ENCODE data around the gene CTH.
A peak's percentile ranks its signal among the peaks of the same experiment; 100 is the strongest.
"Not testable (repeated sequence)": the region's sequence is repeated elsewhere in the genome, so short reads cannot be mapped to it uniquely, and the experiment has no call there.

CTH gene

GRCh38 chr1:70449049-70449448 lies 38.0 kb downstream of the CTH start:
- no peak for FAIRE-seq
- no peak for DNase-seq (ENCODE audit: low spot score)

GRCh38 chr1:70452164-70452939 lies 41.3 kb downstream of the CTH start:
- not testable (repeated sequence) for FAIRE-seq; DNase-seq (ENCODE audit: low spot score)

DNA sequence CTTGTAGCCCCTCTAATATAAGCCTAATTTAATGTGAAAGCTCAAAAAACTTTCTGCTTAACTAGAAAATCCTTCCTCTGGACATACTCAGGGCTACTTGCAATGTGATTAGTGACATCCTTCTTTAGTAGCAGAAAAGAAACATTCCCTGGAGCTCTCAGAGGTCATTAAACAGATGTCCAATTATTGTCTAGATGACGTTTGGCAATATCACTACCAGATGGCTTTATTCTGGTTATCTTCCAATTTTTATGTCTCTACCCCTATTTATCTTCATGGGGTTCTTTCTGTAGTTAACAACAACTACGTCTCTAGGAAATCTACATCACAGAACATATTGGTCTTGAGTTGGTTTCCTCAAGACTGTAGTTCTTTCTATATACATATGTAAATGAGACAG lies 44.2 kb downstream of the CTH start:
- no peak for FAIRE-seq
- no peak for DNase-seq (ENCODE audit: low spot score)

GRCh38 chr1:70458131-70458530 lies 47.1 kb downstream of the CTH start:
- DNase-seq (ENCODE audit: low spot score), result no peak
- FAIRE-seq, result no peak

GRCh38 chr1:70459496-70460225 lies 48.6 kb downstream of the CTH start:
- FAIRE-seq, result no peak
- DNase-seq (ENCODE audit: low spot score), result peak; percentile 17

- not testable (repeated sequence) for FAIRE-seq; DNase-seq (ENCODE audit: low spot score)
Observed at GRCh38 chr1:70460740-70461713, 50.0 kb downstream of the CTH start.

- no peak for DNase-seq (ENCODE audit: low spot score)
- no peak for FAIRE-seq
Observed at GRCh38 chr1:70462611-70463010, 51.5 kb downstream of the CTH start.

DNA sequence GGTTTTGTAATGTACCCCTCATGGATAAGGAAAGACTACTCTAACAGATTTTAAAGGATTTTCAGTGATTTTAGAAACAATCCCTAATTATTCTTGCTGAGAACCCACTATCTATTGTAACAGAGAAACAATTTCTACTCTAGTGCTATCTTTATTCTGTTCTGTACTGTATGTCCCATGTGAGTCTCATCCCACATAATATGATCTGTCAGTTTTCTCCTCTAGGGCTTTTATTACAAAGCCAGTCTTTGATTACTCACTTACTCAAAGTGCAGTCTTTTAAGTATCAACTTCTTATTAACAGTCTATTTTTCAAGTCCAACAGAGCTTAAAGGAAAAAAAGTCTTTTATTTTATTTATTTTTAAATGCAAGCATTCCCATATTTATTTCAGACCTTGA lies 54.8 kb downstream of the CTH start:
- no peak for FAIRE-seq
- no peak for DNase-seq (ENCODE audit: low spot score)

DNA sequence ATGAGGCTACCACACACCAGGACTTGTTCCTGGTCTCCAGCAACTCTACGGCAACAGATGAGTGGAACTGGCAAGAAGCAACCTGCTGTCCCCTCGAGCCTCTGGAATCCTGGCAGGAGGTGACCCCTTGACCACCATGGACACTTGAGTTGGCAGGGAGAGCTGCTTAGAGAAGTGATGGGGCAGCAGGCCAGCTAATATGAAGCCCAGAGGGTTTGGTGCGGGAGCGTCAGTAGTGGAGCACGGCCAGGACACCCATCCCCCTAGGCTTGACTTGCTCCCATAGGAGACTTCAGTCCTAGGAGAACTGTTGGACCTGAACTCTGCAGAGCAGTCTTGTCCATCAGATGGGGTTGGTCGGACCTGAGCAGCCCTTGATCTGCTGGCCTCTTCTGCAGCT lies 56.5 kb downstream of the CTH start:
- DNase-seq (ENCODE audit: low spot score) (no peak), FAIRE-seq (no peak)

GRCh38 chr1:70468180-70468579 lies 57.1 kb downstream of the CTH start:
- FAIRE-seq, result no peak

GRCh38 chr1:70469184-70469583 lies 58.1 kb downstream of the CTH start:
- FAIRE-seq; DNase-seq (ENCODE audit: low spot score): not testable (repeated sequence)

More at GRCh38 chr1:70468180-70468579, 57.1 kb downstream of the CTH start:
- DNase-seq (ENCODE audit: low spot score), result no peak

GRCh38 chr1:70475023-70475422 lies 64.0 kb downstream of the CTH start:
- no peak for DNase-seq (ENCODE audit: low spot score)
- FAIRE-seq, result no peak

- DNase-seq (ENCODE audit: low spot score), result no peak
- FAIRE-seq, result no peak
Observed at GRCh38 chr1:70477090-70477489, 66.0 kb downstream of the CTH start.

DNA sequence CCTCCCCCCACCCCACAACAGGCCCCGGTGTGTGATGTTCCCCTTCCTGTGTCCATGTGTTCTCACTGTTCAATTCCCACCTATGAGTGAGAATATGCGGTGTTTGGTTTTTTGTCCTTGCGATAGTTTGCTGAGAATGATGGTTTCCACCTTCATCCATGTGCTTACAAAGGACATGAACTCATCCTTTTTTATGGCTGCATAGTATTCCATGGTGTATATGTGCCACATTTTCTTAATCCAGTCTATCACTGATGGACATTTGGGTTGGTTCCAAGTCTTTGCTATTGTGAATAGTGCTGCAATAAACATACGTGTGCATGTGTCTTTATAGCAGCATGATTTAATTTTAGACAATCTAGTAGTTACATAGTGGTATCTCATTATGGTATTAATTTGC lies 66.8 kb downstream of the CTH start:
- FAIRE-seq, result not testable (repeated sequence)

GRCh38 chr1:70483342-70483741 lies 72.3 kb downstream of the CTH start:
- no peak for FAIRE-seq

More for the DNA sequence above, 66.8 kb downstream of the CTH start:
- DNase-seq (ENCODE audit: low spot score), result not testable (repeated sequence)

DNA sequence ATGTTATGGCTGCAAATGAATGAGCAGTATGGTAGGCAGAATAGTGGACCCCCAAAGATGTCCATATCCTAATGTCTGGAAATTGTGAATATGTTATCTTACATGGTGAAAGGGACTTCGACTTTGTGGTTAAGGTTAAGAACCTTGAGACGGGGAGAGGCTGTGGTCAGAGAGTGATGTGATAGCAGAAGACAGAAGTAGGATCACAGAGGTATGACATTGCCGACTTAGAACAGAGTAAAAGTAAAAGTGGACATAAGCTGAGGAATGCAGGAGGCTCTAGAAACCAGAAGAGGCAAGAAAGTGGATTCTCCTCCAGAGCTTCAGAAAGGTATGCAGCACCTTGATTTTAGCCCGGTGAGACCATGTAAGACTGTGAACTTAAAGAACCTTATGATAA lies 74.6 kb downstream of the CTH start:
- no peak for FAIRE-seq
- no peak for DNase-seq (ENCODE audit: low spot score)

More at GRCh38 chr1:70483342-70483741, 72.3 kb downstream of the CTH start:
- no peak for DNase-seq (ENCODE audit: low spot score)

DNA sequence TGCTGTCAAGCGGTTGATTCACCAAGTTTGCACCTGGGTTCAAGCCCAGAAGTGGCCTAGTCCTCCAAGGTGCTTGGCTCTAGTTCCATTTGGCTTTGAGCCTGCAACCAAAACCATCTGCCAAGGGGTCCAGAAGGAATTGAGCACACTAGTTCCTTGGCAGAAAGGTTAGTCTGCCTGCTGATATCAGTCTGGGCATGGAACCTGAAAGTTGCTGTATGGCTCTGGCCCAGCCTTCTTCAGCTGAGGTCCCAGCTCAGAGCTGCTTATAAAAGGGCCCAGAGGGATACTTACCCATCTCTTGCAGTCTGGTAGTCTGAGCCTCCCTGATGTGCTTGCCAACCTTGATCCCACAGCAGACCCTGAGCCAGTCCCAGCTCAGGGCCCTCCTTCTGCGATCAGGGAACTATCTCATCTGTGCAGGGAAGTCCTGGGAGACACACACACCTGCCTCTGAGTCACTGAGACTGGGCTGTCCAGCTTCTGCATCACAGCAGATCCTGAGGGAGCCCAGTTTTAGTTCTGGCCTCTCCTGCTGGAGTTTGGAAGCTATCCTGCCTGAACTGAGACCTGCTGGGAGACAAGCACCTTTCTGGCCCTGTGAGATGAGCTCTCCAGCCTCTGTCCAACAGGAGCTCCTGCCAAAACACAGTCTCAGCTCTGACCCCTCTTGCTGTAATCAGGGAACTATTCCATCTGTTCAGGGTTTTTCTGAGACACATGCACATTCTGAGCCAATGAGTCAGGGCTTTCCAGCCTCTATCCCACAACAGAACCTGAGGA lies 75.8 kb downstream of the CTH start:
- no peak for FAIRE-seq
- DNase-seq (ENCODE audit: low spot score), result peak; percentile 73

DNA sequence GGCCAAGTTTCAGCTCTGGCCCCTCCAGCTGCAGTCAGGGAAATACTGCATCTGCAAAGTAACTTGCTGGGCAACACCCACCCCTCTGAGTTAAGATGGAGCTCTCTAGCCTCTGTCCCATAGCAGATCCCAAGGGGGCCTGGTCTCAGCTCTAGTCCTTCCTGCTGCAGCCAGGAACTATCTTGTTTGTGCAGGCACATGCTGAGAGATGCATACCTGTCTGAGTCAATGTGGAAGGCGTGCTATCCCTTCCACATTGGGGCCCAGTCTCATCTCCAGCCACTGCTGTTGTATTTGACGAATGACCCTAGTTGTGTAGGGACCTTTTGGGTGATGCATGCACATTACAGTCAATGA lies 76.4 kb downstream of the CTH start:
- FAIRE-seq (peak; percentile 42), DNase-seq (ENCODE audit: low spot score) (peak; percentile 8)

GRCh38 chr1:70487910-70488665 lies 77.0 kb downstream of the CTH start:
- FAIRE-seq, result no peak

More at GRCh38 chr1:70487910-70488665, 77.0 kb downstream of the CTH start:
- peak; percentile 38 for DNase-seq (ENCODE audit: low spot score)

All from urothelium cell line (cell line).